Fibroblast of peridontal ligament (primary cell): Measurements from ENCODE around the gene GPR35.

Source experiments
- DNase-seq: peaks from one replicate; pipeline ENCODE4 v3.0.0-alpha.2; 2010; ENCODE audit errors: extremely low read depth

Gene GPR35

GRCh38 chr2:240622531-240623235 lies 2.6 kb upstream of the GPR35 start:
- no peak for DNase-seq

- no peak for DNase-seq
Observed at GRCh38 chr2:240623531-240624010, 1.7 kb upstream of the GPR35 start.

DNA sequence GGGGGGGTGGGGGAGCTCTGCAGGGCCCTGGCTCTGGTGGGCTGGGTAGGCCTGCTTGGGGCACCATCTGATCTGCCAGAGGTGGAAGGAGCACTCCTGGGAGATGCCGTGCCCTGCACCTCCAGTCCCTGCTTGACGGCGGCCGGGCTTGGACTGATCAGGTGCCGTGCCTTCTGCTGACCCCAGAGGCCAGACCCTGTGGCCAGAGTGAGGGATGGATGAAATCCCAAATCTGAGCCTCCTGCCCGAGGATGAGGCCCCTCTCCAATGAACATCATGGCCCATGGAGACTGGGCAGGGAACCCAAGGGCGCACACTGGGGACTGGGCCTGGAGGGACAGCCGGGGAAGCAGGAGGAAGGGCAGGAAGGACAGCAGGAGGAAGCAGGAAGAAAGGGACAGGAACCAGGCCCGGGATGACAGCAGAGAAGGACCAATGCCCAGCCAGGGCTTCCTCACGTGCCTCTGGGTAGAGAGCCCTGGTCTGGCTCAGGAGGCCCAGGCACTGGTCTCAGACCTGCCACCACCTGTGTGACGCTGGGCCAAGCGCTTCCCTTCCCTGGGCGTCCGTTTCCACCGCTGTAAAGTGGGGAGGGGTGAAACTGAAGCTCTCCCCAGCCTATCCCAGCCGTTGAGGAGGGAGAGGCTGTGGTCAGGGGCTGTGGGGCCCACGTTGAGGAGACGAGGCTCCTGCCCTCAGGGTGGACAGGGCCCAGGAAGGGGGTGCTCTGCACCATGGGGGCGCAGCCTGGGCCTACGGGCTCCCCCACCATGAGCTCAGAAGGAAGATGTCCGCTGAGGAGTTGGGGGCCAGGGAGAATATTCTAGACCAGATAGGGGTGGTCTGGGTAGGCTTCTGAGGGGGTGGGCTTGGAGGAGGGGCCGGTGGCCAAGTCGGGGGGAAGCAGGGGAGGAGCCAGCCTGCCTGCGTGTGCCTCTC lies 1.0 kb upstream of the GPR35 start:
- DNase-seq = no peak

- no peak for DNase-seq
Observed at GRCh38 chr2:240626531-240627300, 1.4 kb downstream of the GPR35 start.

DNA sequence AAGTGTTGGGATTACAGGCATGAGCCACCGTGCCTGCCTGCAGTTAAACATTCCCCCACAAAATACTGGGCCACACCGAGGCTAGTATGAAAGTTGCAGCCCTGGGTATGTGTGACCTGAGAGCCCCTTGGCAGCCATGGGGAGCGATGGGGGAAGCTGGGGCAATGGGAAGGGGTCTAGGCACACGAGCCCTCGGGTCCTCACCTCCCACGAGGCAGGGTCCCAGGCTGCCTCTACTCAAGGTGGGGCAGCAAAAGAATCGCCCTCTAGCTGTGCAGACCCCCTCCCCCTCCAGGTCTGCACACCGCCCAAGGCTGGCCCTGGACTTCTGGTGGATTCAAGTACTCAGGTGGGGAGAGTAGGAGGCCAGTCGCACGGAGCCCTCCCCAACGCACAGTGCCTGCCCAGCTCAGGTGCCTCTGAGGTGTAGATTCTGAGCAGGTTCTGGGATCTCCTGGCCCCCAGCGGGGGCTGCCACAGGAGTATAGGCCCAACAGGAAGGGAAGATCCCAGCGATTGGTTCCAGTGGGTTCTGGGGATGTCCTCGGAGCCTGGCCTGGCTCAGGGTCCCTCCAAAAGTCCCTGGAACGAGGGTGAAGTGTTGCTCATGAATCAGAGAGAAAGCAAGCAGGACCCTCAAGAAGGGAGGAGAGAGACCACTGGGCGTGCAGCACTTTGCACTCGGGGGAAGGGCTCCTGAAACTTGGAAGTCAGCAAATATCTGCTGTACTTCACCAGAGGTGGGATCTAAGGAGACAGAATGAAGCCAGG lies 2.6 kb downstream of the GPR35 start:
- DNase-seq = no peak

GRCh38 chr2:240628507-240628807 lies 3.2 kb downstream of the GPR35 start:
- no peak for DNase-seq

- no peak for DNase-seq
Observed at GRCh38 chr2:240628808-240629618, 3.7 kb downstream of the GPR35 start.

DNA sequence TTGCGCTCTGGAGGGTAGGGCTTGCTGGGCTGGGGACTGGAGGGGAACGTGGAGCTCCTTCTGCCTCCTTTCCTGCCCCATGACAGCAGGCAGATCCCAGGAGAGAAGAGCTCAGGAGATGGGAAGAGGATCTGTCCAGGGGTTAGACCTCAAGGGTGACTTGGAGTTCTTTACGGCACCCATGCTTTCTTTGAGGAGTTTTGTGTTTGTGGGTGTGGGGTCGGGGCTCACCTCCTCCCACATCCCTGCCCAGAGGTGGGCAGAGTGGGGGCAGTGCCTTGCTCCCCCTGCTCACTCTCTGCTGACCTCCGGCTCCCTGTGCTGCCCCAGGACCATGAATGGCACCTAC lies 4.3 kb downstream of the GPR35 start:
- DNase-seq = no peak

- no peak for DNase-seq
Observed at GRCh38 chr2:240629968-240630770, 4.9 kb downstream of the GPR35 start.

DNA sequence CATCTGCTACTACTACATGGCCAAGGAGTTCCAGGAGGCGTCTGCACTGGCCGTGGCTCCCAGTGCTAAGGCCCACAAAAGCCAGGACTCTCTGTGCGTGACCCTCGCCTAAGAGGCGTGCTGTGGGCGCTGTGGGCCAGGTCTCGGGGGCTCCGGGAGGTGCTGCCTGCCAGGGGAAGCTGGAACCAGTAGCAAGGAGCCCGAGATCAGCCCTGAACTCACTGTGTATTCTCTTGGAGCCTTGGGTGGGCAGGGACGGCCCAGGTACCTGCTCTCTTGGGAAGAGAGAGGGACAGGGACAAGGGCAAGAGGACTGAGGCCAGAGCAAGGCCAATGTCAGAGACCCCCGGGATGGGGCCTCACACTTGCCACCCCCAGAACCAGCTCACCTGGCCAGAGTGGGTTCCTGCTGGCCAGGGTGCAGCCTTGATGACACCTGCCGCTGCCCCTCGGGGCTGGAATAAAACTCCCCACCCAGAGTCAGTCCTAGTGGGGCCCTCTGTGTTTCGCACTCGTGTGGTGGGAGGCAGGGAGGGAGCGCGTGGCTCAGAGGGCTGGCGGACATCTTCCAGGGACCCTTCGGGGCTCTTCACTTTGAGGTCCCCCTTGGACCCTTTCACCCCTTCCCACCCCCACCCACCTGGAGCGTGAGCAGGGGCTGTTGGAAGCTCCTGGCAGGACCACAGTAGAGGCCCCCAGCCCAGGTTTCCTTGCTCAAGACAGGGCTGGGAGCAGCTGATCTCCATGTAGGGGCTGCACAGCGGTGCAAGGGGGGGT lies 5.7 kb downstream of the GPR35 start:
- DNase-seq = no peak

- no peak for DNase-seq
Observed at GRCh38 chr2:240631548-240632305, 6.4 kb downstream of the GPR35 start.

- no peak for DNase-seq
Observed at GRCh38 chr2:240632306-240632721, 7.0 kb downstream of the GPR35 start.

- no peak for DNase-seq
Observed at GRCh38 chr2:240635121-240635997, 10.1 kb downstream of the GPR35 start.

DNA sequence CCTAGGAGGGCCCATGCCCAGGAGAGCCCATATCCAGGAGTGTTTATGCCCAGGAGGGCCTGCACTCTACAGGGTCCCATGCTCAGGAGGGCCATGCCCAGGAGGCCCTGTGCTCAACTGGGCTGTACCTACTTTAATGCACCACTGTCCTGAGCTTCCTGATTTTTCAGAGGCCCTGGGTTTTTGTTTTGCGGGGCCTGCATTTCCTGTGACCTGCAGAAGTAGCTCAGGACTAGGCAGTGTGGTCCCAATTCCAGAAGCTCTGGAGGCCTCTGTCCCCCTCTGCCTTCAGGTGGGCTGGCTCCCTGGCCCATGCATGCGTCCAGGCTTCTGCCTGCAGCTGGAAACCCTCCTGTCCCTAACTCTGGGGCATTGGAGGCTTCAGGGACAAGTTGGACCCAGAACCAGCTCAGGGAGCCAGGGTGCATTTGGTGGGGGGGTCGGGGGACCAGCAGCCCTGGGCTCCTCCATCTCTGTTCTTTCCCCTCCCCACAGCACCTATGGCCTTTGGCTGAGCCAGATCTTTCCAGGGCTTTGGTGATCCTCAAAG lies 10.8 kb downstream of the GPR35 start:
- DNase-seq = no peak

GRCh38 chr2:240636563-240637115 lies 11.4 kb downstream of the GPR35 start:
- DNase-seq = no peak

GRCh38 chr2:240637116-240637900 lies 12.0 kb downstream of the GPR35 start:
- DNase-seq = no peak
